G401 (cell line): ENCODE data around the gene CFAP20. TPM values are rescaled to one million over a fixed set of nuclear protein-coding genes. Genes with fewer than 3 reads are reported as not detected.
"Not testable (repeated sequence)": the region's sequence is repeated elsewhere in the genome, so short reads cannot be mapped to it uniquely, and the experiment has no call there.

Experiments used
- DNase-seq: peaks from one replicate; pipeline ENCODE4 v3.0.0-alpha.2; 2015; ENCODE audit warnings: low spot score
- in situ Hi-C: cut with HindIII; loops from 2 replicates; pipeline ENCODE4 v1.10.0; 2016; ENCODE audit warnings: low sequenced_read_pairs, mixed read lengths
- total RNA-seq: library from RNA; depleted of rRNA; stranded (reverse); fragments of >200 nt; shearing (Covaris generic); gene quantifications from 2 replicates; pipeline ENCODE4 v1.2.3, GENCODE V29; 2014; rRNA removed

Gene CFAP20
- total RNA-seq, 1 experiment from 2014 or later = 89.6 TPM

DNA sequence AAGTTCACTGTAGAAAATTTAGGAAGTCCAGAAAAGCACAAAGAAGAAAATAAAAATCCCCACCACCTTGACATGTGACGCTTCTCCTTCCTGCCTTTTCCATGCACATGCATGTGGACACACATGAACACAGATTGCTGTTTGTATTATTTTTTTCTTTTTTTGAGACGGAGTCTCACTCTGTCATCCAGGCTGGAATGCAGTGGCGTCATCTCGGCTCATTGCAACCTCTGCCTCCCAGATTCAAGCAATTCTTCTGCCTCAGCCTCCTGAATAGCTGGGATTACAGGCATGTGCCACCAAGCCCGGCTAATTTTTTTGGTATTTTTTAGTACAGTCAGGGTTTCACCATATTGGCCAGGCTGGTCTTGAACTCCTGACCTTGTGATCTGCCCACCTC, 48.5 kb downstream of the CFAP20 start:
- in situ Hi-C loops, DNase-seq: not testable (repeated sequence)

DNA sequence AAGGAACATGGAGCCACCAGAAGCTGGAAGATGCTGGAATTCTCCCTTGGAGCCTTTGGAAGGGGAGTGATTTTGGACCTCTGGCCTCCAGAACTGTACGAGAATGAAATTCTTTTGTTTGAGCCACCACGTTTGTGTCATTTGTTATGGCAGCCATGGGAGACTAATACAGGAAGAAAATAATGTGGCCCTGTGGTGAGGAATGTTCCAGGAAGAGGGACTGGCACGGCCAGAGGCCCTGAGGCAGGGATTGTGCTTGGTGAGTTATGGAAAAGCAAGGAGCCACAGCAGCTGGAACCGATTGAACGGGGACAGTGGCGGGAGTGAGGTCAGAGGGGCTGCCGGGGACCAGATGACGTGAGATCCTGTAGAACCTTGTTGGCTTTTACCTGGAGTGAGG, 51.4 kb downstream of the CFAP20 start:
- in situ Hi-C loops = no loop called here
- DNase-seq = no peak

DNA sequence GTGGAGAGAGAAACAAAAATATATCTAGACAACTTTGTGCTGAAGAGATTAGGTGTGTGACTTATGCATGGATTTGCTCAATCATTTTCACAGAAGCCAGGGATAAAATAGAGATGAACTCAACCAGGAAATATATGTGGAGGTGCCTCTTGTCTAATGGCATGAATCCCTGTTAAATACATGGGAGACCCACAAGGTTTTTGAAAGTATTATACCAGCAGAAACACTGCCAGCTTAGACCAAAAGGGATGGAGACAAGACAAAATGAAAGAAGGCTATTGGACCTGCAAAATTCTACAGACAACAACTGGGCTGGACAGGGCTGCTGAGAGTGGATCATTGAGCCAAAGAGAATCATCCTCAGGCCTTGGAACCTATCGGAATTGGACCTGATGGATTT, 52.7 kb downstream of the CFAP20 start:
- DNase-seq = no peak
- in situ Hi-C loops = no loop called here

DNA sequence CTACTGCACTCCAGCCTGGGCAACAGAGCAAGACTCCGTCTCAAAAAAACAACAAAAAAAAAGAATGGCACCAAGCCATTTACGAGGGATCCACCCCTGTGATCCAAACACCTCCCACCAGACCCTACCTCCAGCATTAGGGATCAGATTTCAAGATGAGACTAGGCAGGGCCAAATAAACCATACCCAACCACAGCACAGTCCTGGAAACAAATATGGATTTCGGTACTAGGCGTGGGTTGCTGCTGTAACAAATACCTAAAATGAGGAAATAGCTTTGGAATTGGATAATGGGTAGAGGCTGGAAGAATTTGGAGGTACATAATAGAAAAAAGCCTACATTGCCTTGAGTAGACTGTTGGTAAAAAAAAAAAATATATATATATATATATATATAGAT, 54.5 kb downstream of the CFAP20 start:
- DNase-seq = no peak
- in situ Hi-C loops = no loop called here

DNA sequence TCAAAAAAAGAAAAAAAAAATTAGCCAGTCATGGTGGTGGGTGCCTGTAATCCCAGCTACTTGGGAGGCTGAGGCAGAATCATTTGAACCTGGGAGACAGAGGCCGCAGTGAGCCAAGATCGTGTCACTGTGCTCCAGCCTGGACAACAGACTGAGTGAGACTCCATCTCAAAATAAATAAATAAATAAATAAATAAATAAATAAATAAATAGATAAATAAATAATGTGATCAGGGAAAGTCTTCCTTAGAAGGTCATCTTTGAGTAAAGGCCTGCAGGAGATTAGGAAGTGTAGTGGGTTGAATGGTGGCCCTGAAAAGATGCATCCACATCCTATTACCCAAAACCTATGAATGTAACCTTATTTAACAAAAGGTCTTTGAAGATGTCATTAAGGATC, 56.1 kb downstream of the CFAP20 start:
- DNase-seq, in situ Hi-C loops: not testable (repeated sequence)

DNA sequence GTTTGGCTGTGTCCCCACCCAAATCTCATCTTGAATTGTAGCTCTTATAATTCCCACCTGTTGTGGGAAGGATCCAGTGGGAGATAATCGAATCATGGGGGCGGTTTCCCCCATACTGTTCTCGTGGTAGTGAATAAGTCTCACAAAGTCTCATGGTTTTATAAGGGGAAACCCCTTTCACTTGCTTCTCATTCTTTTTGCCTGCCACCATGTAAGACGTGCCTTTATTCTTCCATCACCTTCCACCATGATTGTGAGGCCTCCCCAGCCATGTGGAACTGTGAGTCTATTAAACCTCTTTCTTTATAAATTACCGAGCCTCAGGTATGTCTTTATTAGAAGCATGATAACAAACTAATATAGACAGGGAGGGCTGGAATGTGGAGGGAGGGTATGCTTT, 57.0 kb downstream of the CFAP20 start:
- DNase-seq, in situ Hi-C loops: not testable (repeated sequence)

DNA sequence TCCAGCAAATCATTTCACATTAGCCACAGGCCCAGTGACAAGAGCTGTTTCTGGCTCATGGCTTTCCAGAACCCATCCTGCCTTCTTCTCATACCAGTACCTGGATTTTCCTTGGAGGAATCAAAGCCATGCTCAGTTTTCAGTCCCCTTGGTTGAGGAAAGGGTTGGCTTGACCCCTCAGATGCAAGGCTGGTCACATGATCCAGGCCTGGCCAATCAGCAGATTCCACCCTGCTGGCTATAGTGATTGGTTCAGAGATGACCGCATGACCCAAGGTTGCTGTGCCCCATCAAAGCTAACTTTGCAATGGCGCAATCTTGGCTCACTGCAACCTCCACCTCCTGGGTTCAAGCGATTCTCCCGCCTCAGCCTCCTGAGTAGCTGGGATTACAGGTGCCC, 58.6 kb downstream of the CFAP20 start:
- DNase-seq = no peak
- in situ Hi-C loops = no loop called here

Other genes starting within 250 kb of the CFAP20 start
- not detected in 2 replicates for gene CNGB1, start 158.3 kb downstream of the CFAP20 start, total RNA-seq
- 2.0 and 3.8 TPM in 2 replicates for gene ZNF319, start 128.7 kb downstream of the CFAP20 start, total RNA-seq
- gene USB1, start 128.0 kb downstream of the CFAP20 start, total RNA-seq = 11.3 and 27.1 TPM in 2 replicates
- 3.1 and 3.9 TPM in 2 replicates for gene MMP15, start 103.6 kb downstream of the CFAP20 start, total RNA-seq
- 23.9 and 34.4 TPM in 2 replicates for gene CSNK2A2, start 68.7 kb upstream of the CFAP20 start, total RNA-seq
- not detected in 2 replicates for gene PRSS54, start 165.6 kb upstream of the CFAP20 start, total RNA-seq